Raji (cell line): ENCODE results near the gene ABCC4.

ENCODE experiments used
- POLR2A ChIP-seq: IDR thresholded peaks from 2 replicates; pipeline ENCODE4 v1.6.1; 2011; ENCODE audit warnings: low read depth, low read length, control low read depth; ENCODE audit not compliant: insufficient read depth

Gene ABCC4

GRCh38 chr13:95226932-95227695 lies 74.1 kb downstream of the ABCC4 start:
- no peak for TF ChIP-seq POLR2A

GRCh38 chr13:95226476-95226875 lies 74.8 kb downstream of the ABCC4 start:
- no peak for TF ChIP-seq POLR2A

- no peak for TF ChIP-seq POLR2A
These were observed 75.2 kb downstream of the ABCC4 start for GRCh38 chr13:95226050-95226449.

- TF ChIP-seq POLR2A = no peak
These were observed 77.2 kb downstream of the ABCC4 start for GRCh38 chr13:95224064-95224463.

GRCh38 chr13:95222733-95223018 lies 78.6 kb downstream of the ABCC4 start:
- no peak for TF ChIP-seq POLR2A

GRCh38 chr13:95221971-95222732 lies 79.1 kb downstream of the ABCC4 start:
- no peak for TF ChIP-seq POLR2A

- TF ChIP-seq POLR2A = no peak
These were observed 80.6 kb downstream of the ABCC4 start for GRCh38 chr13:95220611-95221010.

GRCh38 chr13:95217920-95218830 lies 83.1 kb downstream of the ABCC4 start:
- TF ChIP-seq POLR2A = no peak

- no peak for TF ChIP-seq POLR2A
These were observed 85.1 kb downstream of the ABCC4 start for GRCh38 chr13:95216182-95216581.

- no peak for TF ChIP-seq POLR2A
These were observed 88.0 kb downstream of the ABCC4 start for GRCh38 chr13:95212983-95213850.

- no peak for TF ChIP-seq POLR2A
These were observed 92.1 kb downstream of the ABCC4 start for GRCh38 chr13:95209109-95209508.

GRCh38 chr13:95207769-95208366 lies 93.4 kb downstream of the ABCC4 start:
- TF ChIP-seq POLR2A = no peak

- TF ChIP-seq POLR2A = no peak
These were observed 95.1 kb downstream of the ABCC4 start for GRCh38 chr13:95206116-95206515.

GRCh38 chr13:95204231-95204765 lies 97.0 kb downstream of the ABCC4 start:
- TF ChIP-seq POLR2A = no peak
